Stimulated activated CD4-positive, alpha-beta T cell treated with anti-CD3 and anti-CD28 coated beads, Interleukin-4, amount 100 ng/mL, for 1 hour (primary cell): Measurements from ENCODE around the gene CCR7.
"Not testable (repeated sequence)": the region's sequence is repeated elsewhere in the genome, so short reads cannot be mapped to it uniquely, and the experiment has no call there.

Experiments
- DNase-seq: peaks from one replicate; pipeline ENCODE4 v3.0.0-alpha.2; 2020

The CCR7 gene

DNA sequence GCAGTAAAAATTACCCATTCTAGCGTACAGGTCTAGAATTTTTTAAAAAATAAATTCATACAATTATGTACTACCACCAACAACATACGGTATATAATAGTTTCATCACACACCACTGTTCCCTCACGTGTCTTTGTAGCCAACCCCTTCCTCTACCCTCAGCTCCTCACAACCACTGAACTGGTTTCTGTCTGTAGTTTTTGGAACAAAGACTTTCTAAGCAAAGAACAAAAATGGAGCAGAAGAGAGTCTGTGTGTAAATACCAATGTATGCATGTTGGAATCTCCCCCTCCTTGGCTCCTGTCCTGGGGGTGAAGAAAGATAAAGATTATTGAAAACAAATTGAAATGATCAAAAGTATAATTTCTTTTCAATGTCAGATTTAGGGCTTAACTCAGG, 31.9 kb upstream of the CCR7 start:
- no peak for DNase-seq

DNA sequence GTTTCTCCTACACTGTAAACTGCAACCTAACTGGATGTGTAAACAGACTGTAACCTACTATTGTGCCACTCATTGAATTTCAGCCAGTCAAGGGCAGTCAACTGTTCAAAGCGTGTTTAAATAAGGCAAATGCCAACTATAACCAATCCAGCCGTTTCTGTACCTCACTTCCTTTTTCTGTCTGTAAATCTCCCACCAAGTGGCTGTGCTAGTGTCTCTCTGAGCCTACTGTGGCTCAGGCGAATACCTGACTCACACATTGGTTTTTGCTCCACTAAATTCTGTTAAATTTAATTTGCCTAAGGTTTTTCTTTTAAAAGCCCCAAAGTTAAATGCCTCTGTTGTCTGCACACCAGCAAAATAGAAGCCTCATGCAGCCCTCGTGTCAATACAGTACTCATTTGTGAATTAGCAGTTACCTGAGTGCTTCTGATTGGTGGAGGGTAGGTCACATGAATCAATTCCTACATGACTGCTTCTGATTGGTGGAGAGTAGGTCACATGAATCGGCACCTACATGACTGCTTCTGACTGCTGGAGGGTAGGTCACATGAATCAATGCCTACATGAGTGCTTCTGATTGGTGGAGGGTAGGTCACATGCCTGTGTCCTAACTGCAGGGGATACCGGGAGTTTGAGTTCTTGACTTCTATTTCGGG, 31.1 kb upstream of the CCR7 start:
- no peak for DNase-seq

DNA sequence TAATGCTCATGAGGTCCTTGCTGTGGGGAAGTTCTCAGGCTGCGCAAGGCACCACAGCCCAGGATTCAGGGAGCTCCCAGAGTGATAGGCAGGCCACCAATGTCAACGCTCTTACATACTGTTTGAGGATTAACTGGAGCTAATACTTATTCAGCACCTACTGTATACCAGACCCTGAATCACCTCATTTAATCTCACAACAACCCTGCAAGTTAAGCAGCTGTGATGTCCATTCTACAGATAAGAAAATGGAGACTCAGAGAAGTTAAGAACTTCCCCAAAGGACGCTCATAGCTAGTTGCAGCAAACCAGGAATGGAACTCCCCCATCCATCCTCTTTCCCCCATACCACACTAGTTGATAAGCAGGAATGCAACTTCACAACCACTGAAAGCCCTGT, 25.5 kb upstream of the CCR7 start:
- no peak for DNase-seq

DNA sequence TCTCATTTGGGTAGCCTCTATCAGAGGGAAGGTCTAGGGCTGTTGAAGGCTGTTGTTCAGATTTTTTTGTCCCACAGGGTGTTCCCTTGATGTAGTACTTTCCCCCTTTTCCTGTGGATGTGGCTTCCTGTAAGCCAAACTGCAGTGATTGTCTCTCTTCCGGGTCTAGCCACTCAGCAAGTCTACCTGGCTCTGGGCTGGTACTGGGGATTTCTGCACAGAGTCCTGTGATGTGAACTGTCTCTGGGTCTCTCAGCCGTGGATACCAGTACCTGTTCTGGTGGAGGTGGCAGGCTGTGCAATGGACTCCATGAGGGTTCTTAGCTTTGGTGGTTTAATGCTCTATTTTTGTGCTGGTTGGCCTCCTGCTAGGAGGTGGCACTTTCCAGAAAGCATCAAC, 23.3 kb upstream of the CCR7 start:
- DNase-seq = no peak

DNA sequence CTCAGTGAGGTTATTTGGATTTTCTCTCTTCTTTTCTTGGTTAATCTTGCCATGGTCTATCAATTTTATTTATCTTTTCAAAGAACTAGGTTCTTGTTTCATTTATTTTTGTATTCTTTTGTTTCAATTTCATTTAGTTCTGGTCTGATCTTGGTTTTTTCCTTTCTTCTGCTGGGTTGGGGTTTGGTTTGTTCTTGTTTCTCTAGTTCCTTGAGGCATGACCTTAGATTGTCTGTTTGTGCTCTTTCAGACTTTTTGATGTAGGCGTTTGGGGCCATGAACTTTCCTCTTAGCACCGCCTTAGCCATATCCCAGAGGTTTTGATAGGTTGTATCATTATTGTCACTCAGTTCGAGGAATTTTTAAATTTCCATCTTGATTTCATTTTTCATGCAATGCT, 21.0 kb upstream of the CCR7 start:
- DNase-seq = not testable (repeated sequence)

DNA sequence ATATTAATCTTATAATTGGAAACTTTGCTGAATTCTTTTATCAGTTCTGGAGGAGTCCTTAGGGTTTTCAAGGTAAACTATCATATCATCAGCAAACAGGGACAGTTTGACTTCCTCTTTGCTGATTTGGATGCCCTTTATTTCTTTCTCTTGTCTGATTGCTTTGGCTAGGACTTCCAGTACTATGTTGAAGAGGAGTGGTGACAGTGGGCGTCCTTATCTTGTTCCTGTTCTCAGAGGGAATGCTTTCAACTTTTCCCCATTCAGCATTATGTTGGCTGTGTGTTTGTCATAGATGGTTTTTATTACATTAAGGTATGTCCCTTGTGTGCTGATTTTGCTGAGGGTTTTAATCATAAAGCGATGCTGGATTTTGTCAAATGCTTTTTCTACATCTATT, 19.7 kb upstream of the CCR7 start:
- DNase-seq = not testable (repeated sequence)

DNA sequence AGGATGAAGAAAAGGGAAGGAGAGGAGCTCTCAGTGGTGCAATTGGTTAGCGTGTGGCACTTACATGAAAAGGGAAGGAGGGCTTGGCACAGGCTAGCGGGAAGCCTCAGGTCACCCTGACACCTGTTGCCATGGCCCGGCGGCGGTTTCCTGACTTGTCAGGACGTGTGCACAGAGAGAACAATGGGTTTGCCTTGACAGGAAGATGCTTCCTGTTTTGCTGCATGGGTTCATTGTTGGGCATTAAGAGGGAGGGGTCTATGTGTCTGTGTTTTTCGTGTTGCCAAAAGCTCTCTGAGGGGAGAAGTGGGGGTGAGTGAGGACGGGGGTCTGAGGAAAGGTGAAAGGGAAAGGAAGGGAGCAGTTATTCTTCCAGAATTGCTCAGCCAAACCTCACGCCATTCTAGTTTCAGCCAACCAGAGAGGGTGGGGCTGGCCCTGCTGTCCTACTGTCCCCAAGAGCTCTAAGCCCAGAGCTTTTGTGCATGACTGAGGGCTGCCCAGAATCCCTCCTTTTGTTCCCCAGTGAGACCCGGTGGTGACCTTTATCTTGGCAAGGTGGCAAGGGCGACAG, 17.1 kb upstream of the CCR7 start:
- peak; percentile 41 for DNase-seq

DNA sequence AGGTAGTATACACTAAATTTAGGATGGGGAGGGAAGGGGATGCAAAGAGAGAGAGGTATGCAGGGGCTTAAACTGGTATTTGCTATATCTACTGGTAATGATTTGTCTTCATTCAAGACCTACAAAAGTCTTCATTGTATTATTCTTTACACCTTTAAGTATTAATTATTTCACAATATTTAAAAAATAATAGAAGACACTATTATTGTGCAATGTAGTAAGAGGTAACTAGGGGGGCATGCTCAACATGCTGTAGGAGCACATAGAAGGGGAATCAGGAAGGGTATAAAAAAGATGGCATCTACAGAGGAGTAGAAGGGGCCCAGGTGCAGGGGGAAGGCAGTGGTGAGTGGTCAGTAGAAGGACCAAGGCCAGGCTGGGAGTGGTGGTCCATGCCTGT, 14.9 kb upstream of the CCR7 start:
- DNase-seq = no peak

DNA sequence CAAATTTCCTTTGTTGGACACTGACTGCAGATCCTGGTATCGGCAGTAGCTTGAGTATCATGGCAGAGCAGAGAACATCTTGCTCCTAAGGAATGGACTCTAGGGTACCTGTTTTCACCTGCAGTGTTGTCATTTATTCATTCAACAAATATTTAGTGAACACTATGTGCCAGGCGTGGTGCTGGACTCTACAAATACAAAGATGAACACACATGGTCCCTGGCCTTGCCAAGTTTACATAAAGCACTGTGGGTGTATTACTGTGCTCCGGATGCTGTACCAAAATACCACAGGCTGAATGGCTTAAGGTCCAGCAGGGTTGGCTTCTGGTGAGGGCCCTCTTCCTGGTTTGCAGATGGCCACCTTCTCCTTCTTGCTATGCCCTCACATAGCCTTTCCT, 14.2 kb upstream of the CCR7 start:
- DNase-seq = no peak

DNA sequence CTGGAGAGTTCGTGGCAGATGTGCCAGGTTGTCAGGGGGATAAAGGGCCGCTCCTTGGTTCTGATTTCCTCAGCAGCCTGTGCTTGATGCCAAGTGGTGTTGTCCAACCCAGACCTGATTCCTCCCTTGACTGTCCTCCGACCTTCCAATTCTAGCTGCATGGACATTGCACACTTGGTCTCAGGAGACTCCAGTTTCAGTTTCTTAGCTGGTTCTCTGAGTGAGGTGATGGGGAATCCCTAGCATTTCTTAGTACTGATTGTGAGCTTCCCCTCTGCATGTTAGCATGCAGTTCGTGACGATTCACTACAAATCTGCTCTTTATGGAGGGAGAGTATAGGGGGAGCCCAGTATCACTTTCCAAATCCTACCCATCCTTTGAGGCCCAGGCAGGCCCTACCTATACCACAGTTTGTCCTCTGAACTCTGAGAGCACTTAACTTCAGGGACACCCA, 12.4 kb upstream of the CCR7 start:
- DNase-seq = no peak

DNA sequence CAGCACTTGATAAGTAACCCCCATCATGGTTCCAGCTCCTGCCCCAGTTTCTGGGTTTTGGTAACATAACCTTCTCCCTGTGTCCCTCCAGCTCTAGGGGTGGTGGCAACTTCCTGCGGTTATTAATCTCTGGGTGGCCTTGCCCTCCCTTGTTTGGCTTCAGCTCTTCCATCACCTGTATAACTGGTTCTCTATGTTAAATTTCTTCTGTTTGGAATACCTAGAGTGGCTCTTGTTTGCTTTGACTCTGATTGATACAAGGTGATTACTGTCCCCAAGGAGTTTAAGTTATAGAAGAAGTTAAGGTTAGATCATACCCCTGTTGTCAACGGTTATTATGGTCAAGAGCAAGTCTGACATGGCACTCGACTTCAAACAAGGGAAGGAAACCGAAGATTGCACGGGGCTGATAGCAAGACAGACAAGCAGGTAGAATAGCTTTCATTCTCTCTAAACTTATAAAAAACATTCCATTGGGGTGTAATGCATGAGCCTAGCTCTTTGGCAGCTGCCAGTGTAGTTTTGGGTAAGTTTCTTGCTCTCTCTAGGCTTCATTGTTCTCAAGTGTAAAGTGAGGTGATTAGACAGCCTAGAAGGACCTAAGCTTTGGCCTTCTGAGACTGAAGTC, 11.0 kb upstream of the CCR7 start:
- no peak for DNase-seq

DNA sequence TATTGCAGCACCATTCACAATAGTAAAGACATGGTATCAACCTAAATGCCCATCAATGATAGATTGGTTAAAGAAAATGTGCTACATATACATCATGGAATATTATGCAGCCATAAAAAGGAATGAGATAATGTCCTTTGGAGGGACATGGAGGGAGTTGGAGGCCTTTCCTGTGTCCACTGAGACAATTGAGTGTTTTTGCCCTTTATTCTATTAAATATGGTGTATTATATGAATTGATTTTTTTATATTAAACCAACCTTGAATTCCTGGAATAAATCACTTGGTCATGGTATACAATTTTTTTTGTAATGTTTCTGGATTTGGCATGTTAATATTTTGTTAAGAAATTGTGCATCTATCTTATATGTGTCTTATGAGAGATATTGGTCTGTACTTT, 9.0 kb upstream of the CCR7 start:
- no peak for DNase-seq

DNA sequence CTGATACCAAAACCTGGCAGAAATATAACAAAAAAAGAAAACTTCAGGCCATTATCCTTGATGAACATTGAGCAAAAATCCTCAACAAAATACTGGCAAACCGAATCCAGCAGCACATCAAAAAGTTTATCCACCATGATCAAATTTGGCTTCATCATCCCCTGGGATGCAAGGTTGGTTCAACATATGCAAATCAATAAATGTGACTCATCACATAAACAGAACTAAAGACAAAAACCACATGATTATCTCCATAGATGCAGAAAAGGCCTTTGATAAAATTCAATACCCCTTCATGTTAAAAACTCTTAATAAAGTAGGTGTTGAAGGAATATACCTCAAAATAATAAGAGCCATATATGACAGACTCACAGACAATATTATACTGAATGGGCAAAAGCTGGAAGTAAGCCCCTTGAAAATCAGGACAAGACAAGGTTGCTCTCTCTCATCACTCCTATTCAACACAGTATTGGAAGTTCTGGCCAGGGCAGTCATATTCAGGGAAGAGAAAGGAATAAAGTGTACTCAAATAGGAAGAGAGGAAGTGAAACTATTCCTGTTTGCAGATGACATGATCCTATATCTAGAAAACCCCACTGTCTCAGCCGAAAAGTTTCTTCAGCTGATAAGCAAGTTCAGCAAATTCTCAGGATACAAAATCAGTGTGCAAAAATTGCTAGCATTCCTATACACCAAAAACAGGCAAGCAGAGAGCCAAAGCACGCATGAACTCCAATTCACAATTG, 7.1 kb upstream of the CCR7 start:
- DNase-seq = not testable (repeated sequence)

DNA sequence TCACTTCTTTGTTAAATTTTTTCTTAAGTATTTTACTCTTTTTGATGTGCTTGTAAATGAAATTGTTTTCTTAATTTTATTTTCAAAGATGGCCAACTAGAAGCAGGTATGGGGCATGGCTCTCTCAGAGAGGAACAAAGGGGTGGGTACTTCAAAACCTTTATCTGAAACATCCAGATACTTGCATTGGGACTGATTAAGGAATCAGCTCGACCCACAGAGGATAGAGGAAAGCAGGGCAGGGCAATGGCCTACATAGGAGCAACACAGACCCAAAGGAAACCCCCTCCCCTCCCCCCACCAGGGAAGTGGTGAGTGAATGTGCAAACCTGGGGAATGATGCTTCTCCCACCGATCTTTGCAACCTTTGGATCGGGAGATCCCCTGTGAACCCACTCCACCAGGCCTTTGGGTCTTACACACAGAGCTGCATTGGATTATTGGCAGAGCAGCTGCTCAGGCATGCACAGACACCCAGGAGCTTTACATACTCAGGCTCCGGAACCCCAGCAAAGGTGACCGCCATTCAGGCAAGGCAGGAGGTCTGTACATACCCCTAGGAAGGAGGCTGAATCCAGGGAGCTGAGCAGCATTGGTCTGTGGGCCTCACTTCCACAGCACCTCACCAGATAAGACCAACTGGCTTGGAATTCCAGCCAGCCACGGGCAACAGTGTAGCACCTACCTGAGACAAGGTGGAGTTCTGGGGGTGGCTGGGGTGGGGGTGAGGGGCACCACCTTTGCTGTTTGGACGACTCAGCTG, 3.0 kb upstream of the CCR7 start:
- DNase-seq = no peak

DNA sequence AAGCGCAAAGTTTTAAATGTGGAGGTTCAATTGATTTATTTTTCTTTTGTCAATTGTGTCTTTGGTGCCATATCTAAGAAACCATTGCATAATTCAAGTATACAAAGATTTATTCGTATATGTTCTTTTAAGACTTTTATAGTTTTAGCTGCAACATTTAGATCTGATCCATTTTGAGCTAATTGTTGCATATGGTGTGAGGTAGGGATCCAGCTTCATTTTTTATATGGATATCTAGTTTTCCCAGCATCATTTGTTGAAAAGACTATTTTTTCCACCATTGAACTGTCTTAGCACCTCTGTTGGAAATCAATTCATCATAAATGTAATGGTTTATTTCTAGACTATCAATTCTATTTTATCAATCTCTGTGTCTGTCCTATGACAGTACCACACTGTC, 2.1 kb upstream of the CCR7 start:
- DNase-seq = no peak

DNA sequence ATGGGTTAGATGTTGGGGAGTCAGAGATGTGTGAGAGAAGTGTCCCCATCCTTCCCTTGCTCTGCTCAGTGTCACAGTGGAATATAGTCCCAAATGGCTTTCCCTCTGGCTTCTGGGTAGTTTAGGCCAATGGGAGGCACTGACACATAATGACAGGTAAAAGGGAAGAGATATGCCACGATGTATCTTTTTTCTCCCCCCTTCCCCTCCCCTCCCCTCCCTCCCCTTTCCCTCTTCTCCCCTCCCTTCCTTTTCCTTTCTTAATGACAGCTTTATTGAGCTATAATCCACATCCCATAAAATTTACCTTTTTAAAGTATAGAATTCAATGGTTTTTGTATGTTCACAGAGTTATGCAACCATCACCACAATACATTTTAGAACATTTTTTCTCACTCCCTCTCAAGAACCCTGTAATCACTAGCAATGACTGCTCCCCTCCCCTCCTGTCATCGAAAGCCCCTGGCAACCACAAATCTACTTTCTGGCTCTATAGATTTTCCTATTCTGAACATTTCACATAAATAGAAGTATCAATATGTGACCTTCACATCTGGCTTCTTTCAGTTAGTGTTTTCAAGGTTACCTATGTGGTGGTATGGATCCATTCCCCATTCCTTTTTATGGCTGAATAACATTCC, 617 bp upstream of the CCR7 start:
- no peak for DNase-seq

DNA sequence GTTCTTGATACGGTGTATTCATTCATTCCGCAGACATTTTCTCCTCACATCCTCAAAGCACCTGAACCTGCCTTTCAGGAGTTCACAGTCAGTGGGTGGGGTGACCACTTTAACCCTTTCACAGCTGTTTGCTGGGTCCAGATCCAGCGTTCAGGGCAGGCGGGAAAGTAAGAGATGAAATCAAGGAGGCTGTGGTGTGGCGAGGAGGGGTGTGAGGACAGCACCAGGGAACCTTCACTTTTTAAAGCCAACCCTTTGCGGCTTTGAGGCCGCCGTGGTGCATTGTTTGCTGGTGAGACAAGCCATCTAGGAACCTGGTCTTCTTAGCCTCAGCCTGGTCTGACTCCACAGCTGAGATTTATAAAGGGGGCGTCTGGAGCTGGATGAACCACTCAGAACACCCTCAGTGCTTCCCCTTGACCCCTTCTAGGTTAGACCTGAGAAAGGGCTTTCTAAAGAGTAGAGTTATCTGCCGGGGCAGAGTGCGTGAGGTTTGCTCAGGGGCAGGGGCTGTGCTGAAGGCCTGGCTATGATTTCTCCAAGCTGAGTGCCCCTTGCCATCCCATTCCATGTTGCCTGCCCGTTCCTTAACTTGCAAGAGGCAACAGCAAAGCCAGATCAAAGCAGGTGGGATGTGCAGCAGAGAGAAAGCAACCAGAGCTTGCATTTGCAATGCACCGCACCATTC, 933 bp downstream of the CCR7 start:
- DNase-seq = peak; percentile 37

DNA sequence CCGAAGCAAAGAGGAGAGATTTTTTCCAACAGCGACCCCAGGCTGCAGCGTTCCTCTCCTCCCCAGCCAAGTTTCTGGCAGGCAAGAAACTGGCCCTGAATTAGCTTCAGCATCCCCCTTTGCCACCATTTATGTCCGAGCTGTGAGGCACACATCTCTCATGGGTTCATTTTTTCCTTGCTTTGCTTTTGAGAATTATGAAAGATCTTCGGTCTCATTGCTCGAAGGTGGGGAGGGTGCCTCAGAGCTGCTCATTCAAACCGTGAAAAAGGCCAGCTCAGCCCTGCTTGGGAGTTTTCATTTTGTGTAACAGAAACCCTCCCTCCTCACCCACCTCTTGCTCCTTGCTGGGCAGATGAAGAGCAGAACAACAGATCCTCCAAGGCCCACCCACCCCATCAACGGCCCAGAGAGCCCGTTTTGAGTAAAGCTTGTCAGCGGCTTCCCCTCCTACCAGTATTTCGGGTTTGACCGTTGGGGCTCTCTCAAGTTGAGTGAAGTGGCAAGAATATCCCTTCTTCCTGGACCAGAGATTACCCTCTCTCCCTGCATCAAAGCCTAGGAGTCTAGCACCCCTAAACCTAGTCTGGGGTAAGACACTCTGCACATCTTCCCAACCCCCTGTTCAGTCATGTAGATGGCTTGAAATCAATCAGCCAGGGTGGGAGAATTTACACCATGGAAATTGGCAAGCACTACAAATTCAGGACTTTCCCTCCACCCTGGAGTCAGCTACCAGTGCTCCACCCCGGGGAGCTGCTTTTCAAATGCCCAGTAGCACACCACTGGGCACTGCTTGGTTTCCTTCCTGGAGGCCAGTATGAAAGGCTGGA, 1.8 kb downstream of the CCR7 start:
- DNase-seq = peak; percentile 64

DNA sequence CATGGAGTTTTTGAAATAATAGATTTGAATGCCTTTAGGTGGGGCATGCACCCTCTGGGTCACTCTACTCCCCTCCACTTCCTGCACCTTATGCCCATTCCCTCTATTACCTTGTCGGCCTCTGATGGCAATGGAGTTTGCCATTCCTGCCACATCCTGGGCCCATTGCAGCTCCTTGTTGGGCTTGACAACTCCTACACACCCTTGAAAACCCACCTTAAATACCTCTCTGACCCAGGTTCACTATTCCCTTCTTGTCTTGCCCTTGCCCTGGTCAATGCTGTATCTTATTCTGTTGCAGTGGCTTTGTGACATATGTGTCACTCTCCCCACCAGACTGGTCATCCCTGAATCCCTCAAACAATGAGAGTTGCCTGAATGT, 2.4 kb downstream of the CCR7 start:
- DNase-seq = no peak

DNA sequence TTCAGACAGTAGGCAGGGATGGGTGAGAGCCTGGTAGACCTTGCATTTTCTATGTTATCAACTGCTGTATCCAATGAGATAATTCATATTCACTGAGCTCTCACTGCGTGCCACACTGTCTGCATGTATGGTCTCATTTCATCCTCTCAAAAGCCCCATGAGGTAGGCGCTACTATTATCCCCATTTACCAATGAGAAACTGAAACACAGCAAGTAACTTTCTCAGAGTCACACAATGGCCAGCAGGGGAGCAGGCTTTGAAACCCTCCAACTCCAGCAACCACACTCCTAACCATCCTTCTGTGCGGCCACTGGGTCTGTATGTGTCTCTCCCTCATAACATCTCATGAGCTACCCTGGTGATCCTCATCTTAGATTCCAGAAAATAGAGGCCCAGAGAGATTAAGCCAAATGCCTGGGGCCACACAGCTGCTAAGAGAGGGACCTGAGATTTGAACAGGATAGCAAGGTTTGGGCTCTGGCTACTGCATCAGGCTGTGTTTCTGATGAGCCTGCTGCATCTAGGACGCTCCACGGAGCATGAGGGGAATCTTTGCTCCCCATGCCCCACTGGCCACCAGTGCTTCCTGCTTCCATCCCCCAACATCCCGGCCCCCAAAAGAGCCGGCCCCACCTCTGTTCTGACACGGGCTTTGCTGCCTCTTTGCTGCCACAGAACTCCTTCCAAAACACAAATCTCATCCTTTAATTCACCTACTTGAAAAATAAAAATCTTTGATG, 3.2 kb downstream of the CCR7 start:
- DNase-seq = peak; percentile 58
